ENCODE results near the gene CAPN15.
A peak's percentile ranks its signal among the peaks of the same experiment; 100 is the strongest.

CAPN15 gene

GRCh38 chr16:525123-525519, 2.4 kb upstream of the CAPN15 start:
- DNase-seq (ENCODE audit: low read depth in 2 of 2, low spot score in 1 of 2): no peak

GRCh38 chr16:525520-526180, 1.9 kb upstream of the CAPN15 start:
- DNase-seq (ENCODE audit: low read depth in 2 of 2, low spot score in 1 of 2): peak in 1 of 2 donors; percentile 37

GRCh38 chr16:526181-527014, 1.1 kb upstream of the CAPN15 start:
- DNase-seq (ENCODE audit: low read depth in 2 of 2, low spot score in 1 of 2): no peak

GRCh38 chr16:528111-529011, 849 bp downstream of the CAPN15 start:
- no peak for DNase-seq (ENCODE audit: low read depth in 2 of 2, low spot score in 1 of 2)

GRCh38 chr16:529012-529575, 1.6 kb downstream of the CAPN15 start:
- no peak for DNase-seq (ENCODE audit: low read depth in 2 of 2, low spot score in 1 of 2)

- DNase-seq (ENCODE audit: low read depth in 2 of 2, low spot score in 1 of 2): no peak
Measured at GRCh38 chr16:530111-530817, 2.8 kb downstream of the CAPN15 start.

- DNase-seq (ENCODE audit: low read depth in 2 of 2, low spot score in 1 of 2): no peak
Measured at GRCh38 chr16:531494-532125, 4.1 kb downstream of the CAPN15 start.

- DNase-seq (ENCODE audit: low read depth in 2 of 2, low spot score in 1 of 2): no peak
Measured at GRCh38 chr16:533391-534123, 6.0 kb downstream of the CAPN15 start.

GRCh38 chr16:534135-534534, 6.6 kb downstream of the CAPN15 start:
- DNase-seq (ENCODE audit: low read depth in 2 of 2, low spot score in 1 of 2): no peak

GRCh38 chr16:534856-535445, 7.4 kb downstream of the CAPN15 start:
- no peak for DNase-seq (ENCODE audit: low read depth in 2 of 2, low spot score in 1 of 2)

GRCh38 chr16:535446-536405, 8.2 kb downstream of the CAPN15 start:
- DNase-seq (ENCODE audit: low read depth in 2 of 2, low spot score in 1 of 2): no peak

GRCh38 chr16:536746-537145, 9.2 kb downstream of the CAPN15 start:
- DNase-seq (ENCODE audit: low read depth in 2 of 2, low spot score in 1 of 2): no peak

GRCh38 chr16:537415-538335, 10.2 kb downstream of the CAPN15 start:
- DNase-seq (ENCODE audit: low read depth in 2 of 2, low spot score in 1 of 2): no peak

GRCh38 chr16:539901-540530, 12.5 kb downstream of the CAPN15 start:
- DNase-seq (ENCODE audit: low read depth in 2 of 2, low spot score in 1 of 2): no peak

GRCh38 chr16:540645-541340, 13.3 kb downstream of the CAPN15 start:
- no peak for DNase-seq (ENCODE audit: low read depth in 2 of 2, low spot score in 1 of 2)

Measured in stimulated activated CD8-positive, alpha-beta memory T cell treated with anti-CD3 and anti-CD28 coated beads, Interleukin-4, amount 100 ng/mL, for 1 hour (primary cell).